ENCODE measurements around the gene DHRS2.

Gene DHRS2

DNA sequence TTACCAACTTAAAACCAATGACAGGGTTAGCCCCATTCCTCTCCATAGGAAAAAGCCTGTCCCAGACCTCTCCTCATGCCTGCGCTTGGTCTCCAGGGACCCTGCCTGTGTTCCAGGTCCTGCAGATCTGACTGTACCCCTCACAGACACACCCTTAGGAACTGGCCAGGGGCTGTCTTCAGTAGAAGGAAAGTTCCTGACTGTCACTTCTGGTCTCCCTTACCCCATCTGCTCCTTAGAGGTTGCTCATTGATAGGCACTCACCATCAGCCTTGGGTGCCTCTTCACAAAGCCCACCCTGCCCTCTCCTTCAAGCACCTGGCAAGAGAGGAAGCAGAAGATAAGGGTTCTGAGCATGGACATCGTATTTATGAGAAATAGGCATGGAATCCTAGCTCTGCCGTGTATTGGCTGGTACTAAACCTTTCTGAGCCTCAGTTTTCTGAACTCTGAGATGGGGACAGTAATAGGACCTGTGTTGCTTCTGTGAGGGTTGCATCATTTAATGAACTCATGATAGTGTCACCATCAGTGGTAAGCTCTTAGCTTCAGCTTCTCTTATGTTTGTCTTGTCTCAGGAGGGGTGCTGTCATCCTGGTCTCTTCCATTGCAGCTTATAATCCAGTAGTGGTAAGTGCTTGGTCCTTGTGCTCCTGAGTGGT is 7.5 kb downstream of the DHRS2 start:
- TF ChIP-seq, protein P1, sequence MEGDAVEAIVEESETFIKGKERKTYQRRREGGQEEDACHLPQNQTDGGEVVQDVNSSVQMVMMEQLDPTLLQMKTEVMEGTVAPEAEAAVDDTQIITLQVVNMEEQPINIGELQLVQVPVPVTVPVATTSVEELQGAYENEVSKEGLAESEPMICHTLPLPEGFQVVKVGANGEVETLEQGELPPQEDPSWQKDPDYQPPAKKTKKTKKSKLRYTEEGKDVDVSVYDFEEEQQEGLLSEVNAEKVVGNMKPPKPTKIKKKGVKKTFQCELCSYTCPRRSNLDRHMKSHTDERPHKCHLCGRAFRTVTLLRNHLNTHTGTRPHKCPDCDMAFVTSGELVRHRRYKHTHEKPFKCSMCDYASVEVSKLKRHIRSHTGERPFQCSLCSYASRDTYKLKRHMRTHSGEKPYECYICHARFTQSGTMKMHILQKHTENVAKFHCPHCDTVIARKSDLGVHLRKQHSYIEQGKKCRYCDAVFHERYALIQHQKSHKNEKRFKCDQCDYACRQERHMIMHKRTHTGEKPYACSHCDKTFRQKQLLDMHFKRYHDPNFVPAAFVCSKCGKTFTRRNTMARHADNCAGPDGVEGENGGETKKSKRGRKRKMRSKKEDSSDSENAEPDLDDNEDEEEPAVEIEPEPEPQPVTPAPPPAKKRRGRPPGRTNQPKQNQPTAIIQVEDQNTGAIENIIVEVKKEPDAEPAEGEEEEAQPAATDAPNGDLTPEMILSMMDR (IDR thresholded peaks at IDR 0.05; ENCODE audit: low read depth, low read length): no peak
- no peak for DNase-seq (ENCODE audit: low read depth, low spot score)
- H3K4me3 ChIP-seq (ENCODE audit: low read depth, low read length): no peak overlapping the region
- in situ Hi-C loops (cut with HindIII; ENCODE audit: low sequenced_read_pairs): no loop called here

DNA sequence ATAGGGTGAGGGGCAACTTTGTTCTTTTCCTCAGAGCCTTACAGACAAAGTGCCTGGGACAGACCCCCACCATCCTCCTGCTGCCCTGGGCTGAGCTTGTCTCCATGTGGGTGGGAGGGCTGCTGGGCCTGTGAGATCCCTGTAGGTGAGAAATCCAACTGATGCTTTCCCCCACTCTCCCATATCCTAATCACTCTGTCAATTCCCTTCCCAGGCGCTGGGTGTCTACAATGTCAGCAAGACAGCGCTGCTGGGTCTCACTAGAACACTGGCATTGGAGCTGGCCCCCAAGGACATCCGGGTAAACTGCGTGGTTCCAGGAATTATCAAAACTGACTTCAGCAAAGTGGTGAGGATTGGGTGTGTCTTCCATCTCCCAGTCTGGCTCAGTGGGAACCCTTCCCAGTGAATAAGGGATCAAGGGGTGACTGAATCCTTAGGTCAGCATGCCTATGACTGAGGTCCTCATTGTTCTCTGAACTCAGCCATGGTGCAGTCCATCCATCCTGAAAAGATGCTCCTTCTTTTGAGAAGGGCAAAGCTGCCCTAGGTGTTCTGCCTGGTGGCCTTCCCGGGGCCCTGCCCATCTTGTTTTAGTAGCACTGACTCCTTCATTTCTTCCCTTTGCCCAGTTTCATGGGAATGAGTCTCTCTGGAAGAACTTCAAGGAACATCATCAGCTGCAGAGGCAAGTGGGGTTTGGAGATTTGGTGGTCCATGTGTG is 8.2 kb downstream of the DHRS2 start:
- TF ChIP-seq, protein P1 (IDR thresholded peaks at IDR 0.05; ENCODE audit: low read depth, low read length): no peak
- in situ Hi-C loops (cut with HindIII; ENCODE audit: low sequenced_read_pairs): no loop called here
- no peak for DNase-seq (ENCODE audit: low read depth, low spot score)

DNA sequence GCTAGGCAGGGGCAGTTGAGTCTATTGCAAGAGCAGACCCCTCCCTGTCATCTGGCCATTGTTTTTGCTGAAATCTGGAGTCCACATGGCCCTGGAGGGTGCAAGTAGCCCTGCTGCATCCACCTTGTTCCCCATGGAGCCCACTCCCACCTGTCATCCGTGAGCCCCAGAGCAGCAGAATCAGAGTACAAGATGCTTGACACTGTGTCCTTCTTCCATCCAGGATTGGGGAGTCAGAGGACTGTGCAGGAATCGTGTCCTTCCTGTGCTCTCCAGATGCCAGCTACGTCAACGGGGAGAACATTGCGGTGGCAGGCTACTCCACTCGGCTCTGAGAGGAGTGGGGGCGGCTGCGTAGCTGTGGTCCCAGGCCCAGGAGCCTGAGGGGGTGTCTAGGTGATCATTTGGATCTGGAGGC is 8.8 kb downstream of the DHRS2 start:
- in situ Hi-C loops (cut with HindIII; ENCODE audit: low sequenced_read_pairs): no loop called here
- H3K4me3 ChIP-seq (ENCODE audit: low read depth, low read length): no peak overlapping the region
- no peak for DNase-seq (ENCODE audit: low read depth, low spot score)
- TF ChIP-seq, protein P1 (IDR thresholded peaks at IDR 0.05; ENCODE audit: low read depth, low read length): no peak

More for the DNA sequence above, 8.2 kb downstream of the DHRS2 start:
- no peak overlapping the region for H3K4me3 ChIP-seq (ENCODE audit: low read depth, low read length)

DNA sequence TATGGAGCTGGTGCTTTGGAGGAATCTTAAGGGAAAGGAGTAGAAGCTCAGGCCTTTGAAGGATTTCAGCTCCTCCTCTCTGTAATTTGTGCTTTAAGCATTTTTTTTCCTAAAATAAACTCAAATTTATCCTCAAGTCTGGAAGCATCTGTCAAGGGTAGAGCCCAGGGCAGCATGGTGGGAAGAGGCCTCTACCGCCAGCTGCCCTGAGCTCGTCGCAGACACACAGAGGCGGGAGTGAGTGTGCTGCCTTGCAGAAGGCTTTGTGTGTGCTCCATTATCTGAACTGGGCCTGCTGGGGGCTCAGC is 9.3 kb downstream of the DHRS2 start:
- DNase-seq (ENCODE audit: low read depth, low spot score): no peak
- H3K4me3 ChIP-seq (ENCODE audit: low read depth, low read length): no peak overlapping the region
- in situ Hi-C loops (cut with HindIII; ENCODE audit: low sequenced_read_pairs): no loop called here
- TF ChIP-seq, protein P1 (IDR thresholded peaks at IDR 0.05; ENCODE audit: low read depth, low read length): no peak

- TF ChIP-seq, protein P1 (IDR thresholded peaks at IDR 0.05; ENCODE audit: low read depth, low read length): no peak
- H3K4me3 ChIP-seq (ENCODE audit: low read depth, low read length): no peak overlapping the region
- in situ Hi-C loops (cut with HindIII; ENCODE audit: low sequenced_read_pairs): no loop called here
- DNase-seq (ENCODE audit: low read depth, low spot score): no peak
Observed at GRCh38 chr14:23645812-23646647, 9.9 kb downstream of the DHRS2 start.

DNA sequence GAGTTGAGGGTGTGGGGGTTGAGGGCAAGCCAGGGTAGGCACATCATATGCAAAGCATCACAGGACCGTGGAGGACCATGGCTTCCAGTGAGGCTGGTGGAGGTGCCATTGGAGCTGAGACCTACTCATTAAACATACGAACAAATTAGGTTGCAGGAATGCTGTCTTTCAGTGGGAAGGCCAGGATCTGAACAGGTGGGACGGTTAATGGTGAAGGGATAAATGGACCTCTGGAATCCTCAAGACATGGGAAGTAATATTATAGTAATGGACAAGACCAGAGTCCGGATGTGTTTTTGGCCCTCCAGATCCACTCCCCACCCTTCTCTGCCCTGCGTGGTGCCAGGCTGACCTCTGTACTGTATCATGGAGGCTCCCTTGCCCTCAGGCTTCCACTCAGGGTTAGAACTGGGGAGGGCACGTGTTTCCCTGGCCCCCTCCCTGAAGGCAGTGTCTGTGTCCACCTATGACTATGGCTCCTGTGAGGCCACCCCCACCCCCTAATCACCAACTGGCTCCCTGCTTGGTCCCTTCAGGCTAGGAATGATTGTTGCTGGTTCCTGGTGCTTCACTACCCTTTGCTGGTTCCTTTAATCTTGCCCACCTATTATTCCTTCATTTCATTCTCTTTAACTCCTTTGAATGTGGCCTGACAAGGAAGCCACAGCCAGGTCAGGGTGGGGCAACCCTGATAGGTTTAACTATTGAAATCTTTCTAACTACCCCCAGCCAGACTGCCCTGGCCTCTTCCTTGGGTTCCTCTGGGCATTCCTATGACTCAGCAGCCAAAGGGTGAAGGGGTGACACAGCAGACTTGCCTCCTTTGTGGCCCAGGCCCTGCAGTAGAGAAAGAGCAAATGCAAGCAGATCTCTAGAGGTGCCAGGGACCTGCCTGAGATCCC is 10.7 kb downstream of the DHRS2 start:
- H3K4me3 ChIP-seq (ENCODE audit: low read depth, low read length): no peak overlapping the region
- DNase-seq (ENCODE audit: low read depth, low spot score): no peak
- TF ChIP-seq, protein P1 (IDR thresholded peaks at IDR 0.05; ENCODE audit: low read depth, low read length): no peak
- in situ Hi-C loops (cut with HindIII; ENCODE audit: low sequenced_read_pairs): no loop called here
